Stomach (tissue), 9 donors: ENCODE results near the gene TNK2. TPM values are rescaled to one million over a fixed set of nuclear protein-coding genes. Genes with fewer than 3 reads are reported as not detected.

Experiments used
- DNase-seq, 2 donors: peaks; one replicate each; pipeline versions ENCODE4 v3.0.0 to v3.0.0-alpha.2; 2013 to 2019
- H3K27ac ChIP-seq, 5 donors: fragments of 200-600 bp in 4 of 5; sonication (generic) in 4 of 5; one replicate each; pipeline ENCODE4 v1.5.1; 2013 to 2019; ENCODE audit warnings: mild to moderate bottlenecking in 1 of 5, moderate library complexity in 1 of 5
- H3K27me3 ChIP-seq, 3 donors: fragments of 200-600 bp; sonication (generic); one replicate each; pipeline ENCODE4 v1.5.1; 2017 to 2019; ENCODE audit warnings: mixed run types in 1 of 3
- H3K36me3 ChIP-seq, 4 donors: fragments of 200-600 bp; sonication (generic); 1 replicate in 3 of 4; 2 replicates in 1 of 4; pipeline ENCODE4 v1.5.1; 2016 to 2019
- H3K4me1 ChIP-seq, 4 donors: fragments of 200-600 bp; sonication (generic); one replicate each; pipeline ENCODE4 v1.5.1; 2016 to 2019
- H3K4me3 ChIP-seq, 4 donors: fragments of 200-600 bp; sonication (generic) in 3 of 4; one replicate each; pipeline ENCODE4 v1.5.1; 2016 to 2019; ENCODE audit warnings: mild to moderate bottlenecking in 1 of 4
- H3K9me3 ChIP-seq, 4 donors: fragments of 200-600 bp; sonication (generic); one replicate each; pipeline ENCODE4 v1.5.1; 2016 to 2019
- CTCF ChIP-seq, 7 experiments: fragments of 450-650 bp in 4 of 7; fragments of 200-600 bp in 3 of 7; sonication (generic) in 3 of 7; IDR thresholded peaks; one replicate each; pipeline ENCODE4 v1.5.1; 2016 to 2019; ENCODE audit warnings: antibody characterized with exemption in 7 of 7, control low read depth in 2 of 7, mild to moderate bottlenecking in 1 of 7
- EP300 ChIP-seq: sonication (generic); formaldehyde crosslinking; IDR thresholded peaks from one replicate; pipeline ENCODE4 v1.6.1; 2017; ENCODE audit warnings: antibody characterized with exemption
- POLR2A ChIP-seq, 4 donors: fragments of 450-650 bp; IDR thresholded peaks; one replicate each; pipeline ENCODE4 v1.6.1; 2016; ENCODE audit warnings: antibody characterized with exemption in 4 of 4, control low read depth in 2 of 4, mild to moderate bottlenecking in 1 of 4, moderate library complexity in 1 of 4
- POLR2AphosphoS5 ChIP-seq, 3 donors: sonication (generic); formaldehyde crosslinking; IDR thresholded peaks; one replicate each; pipeline ENCODE4 v1.6.1; 2016; ENCODE audit warnings: antibody characterized with exemption in 3 of 3
- WGBS, 5 donors: extraction: QIAGEN DNeasy Blood & Tissue Kit in 3 of 5; methylation state at CpG; one replicate each; pipeline versions ENCODE4 v1.1.5 to v1.1.7; 2013 to 2018; 5-methylcytosine and 5-hydroxymethylcytosine counted together
- intact Hi-C: fragments of 100-400 bp; cut with DNase I; formaldehyde crosslinking; loops from one replicate; pipeline ENCODE4 v1.15.1; 2023; ENCODE audit warnings: low total_unique reads
- polyA plus RNA-seq, 3 donors: library from polyadenylated mRNA; stranded (reverse); fragments of 200-250 nt; gene quantifications; one replicate each; pipeline ENCODE4 v1.2.3, GENCODE V29; 2013
- total RNA-seq, 5 donors: library from RNA; depleted of rRNA; stranded (reverse); fragments of >200 nt; gene quantifications; one replicate each; pipeline versions ENCODE4 v1.1.0 to v1.2.3, GENCODE V29; 2014 to 2016
- donor health status: healthy with polysubstance abuse.
- donor health status: Bipolar disorder and iron deficiency.
- donor health status: healthy.

Gene TNK2
- total and polyA plus RNA-seq, 8 donors, result 6.1 to 431 (median 38.6) TPM

- Histone ChIP-seq H3K27ac (peak overlapping the region in 1 of 5 donors; percentile 1), H3K36me3 (peaks cover 0 to 22% (median 13%) of the 10 kb centered on the region in 4 donors), H3K27me3 (no peaks in the 10 kb centered on the region), H3K9me3 (no peaks in the 10 kb centered on the region), H3K4me3 (no peak overlapping the region), H3K4me1 (peaks cover 32 to 67% (median 49%) of the 10 kb centered on the region in 4 donors)
- 77 to 83% (median 80%) methylated on average over 26 of the region's 26 CpGs for WGBS, 5 donors
- DNase-seq, result no peak
- TF ChIP-seq EP300 (no peak), POLR2AphosphoS5 (IDR thresholded peaks at IDR 0.05) (no peak), CTCF (IDR thresholded peaks at IDR 0.05) (no peak), POLR2A (IDR thresholded peaks at IDR 0.05) (no peak)
- intact Hi-C loops, result no loop called here
Measured at GRCh38 chr3:195888981-195889869, 19.1 kb downstream of the TNK2 start.

GRCh38 chr3:195888311-195888761 lies 20.0 kb downstream of the TNK2 start:
- no peak for DNase-seq
- H3K9me3 ChIP-seq, result no peaks in the 10 kb centered on the region
- WGBS, 5 donors, result 86 to 93% (median 92%) methylated on average over 15 to 18 of the region's 18 CpGs
- H3K36me3 ChIP-seq, result peaks cover 6 to 31% (median 21%) of the 10 kb centered on the region in 4 donors
- no peak overlapping the region for H3K4me3 ChIP-seq
- no peaks in the 10 kb centered on the region for H3K27me3 ChIP-seq
- no peak overlapping the region for H3K27ac ChIP-seq
- intact Hi-C loops, result no loop called here
- peaks cover 25 to 58% (median 40%) of the 10 kb centered on the region in 4 donors for H3K4me1 ChIP-seq
- no peak for TF ChIP-seq CTCF (IDR thresholded peaks at IDR 0.05)
- no peak for TF ChIP-seq EP300

GRCh38 chr3:195887670-195888069 lies 20.7 kb downstream of the TNK2 start:
- Histone ChIP-seq H3K27ac (no peak overlapping the region), H3K4me1 (peaks cover 18 to 52% (median 34%) of the 10 kb centered on the region in 4 donors), H3K36me3 (peaks cover 12 to 38% (median 28%) of the 10 kb centered on the region in 4 donors), H3K9me3 (no peaks in the 10 kb centered on the region), H3K4me3 (no peak overlapping the region), H3K27me3 (no peaks in the 10 kb centered on the region)
- intact Hi-C loops, result no loop called here
- no peak for DNase-seq
- 93 to 97% (median 95%) methylated on average over 36 of the region's 36 CpGs for WGBS, 5 donors
- TF ChIP-seq POLR2A (IDR thresholded peaks at IDR 0.05) (no peak), EP300 (no peak), CTCF (IDR thresholded peaks at IDR 0.05) (no peak), POLR2AphosphoS5 (IDR thresholded peaks at IDR 0.05) (no peak)

GRCh38 chr3:195886181-195887141 lies 21.9 kb downstream of the TNK2 start:
- peak in 1 of 2 donors; percentile 71 for DNase-seq
- intact Hi-C loops, result no loop called here
- H3K9me3 ChIP-seq, result no peaks in the 10 kb centered on the region
- no peak overlapping the region for H3K4me3 ChIP-seq
- peak overlapping the region in 4 of 5 donors; percentile 56 to 63 (median 57) for H3K27ac ChIP-seq
- TF ChIP-seq POLR2A (IDR thresholded peaks at IDR 0.05), result no peak
- TF ChIP-seq EP300, result no peak
- TF ChIP-seq CTCF (IDR thresholded peaks at IDR 0.05), result no peak
- TF ChIP-seq POLR2AphosphoS5 (IDR thresholded peaks at IDR 0.05), result no peak
- WGBS, 5 donors, result 84 to 90% (median 88%) methylated on average over 26 to 34 of the region's 34 CpGs
- peaks cover 6 to 40% (median 22%) of the 10 kb centered on the region in 4 donors for H3K4me1 ChIP-seq
- H3K27me3 ChIP-seq, result no peaks in the 10 kb centered on the region
- H3K36me3 ChIP-seq, result peaks cover 21 to 49% (median 39%) of the 10 kb centered on the region in 4 donors
